Body of pancreas (tissue), 4 donors: ENCODE data around the gene SLCO3A1.

Experiments
- CTCF ChIP-seq, 7 experiments: fragments of 450-650 bp in 4 of 7; fragments of 200-600 bp in 3 of 7; sonication (generic) in 3 of 7; IDR thresholded peaks; one replicate each; pipeline ENCODE4 v1.5.1; 2016 to 2019; ENCODE audit warnings: antibody characterized with exemption in 7 of 7
- POLR2A ChIP-seq, 3 donors: fragments of 450-650 bp; IDR thresholded peaks; one replicate each; pipeline ENCODE4 v1.6.1; 2016; ENCODE audit warnings: antibody characterized with exemption in 3 of 3, mild to moderate bottlenecking in 2 of 3

GRCh38 chr15:92076541-92076940, 223.0 kb downstream of the SLCO3A1 start:
- no peak for TF ChIP-seq CTCF (IDR thresholded peaks at IDR 0.05)
- no peak for TF ChIP-seq POLR2A (IDR thresholded peaks at IDR 0.05)
